ENCODE data around the gene RPS6KA5.
A peak's percentile ranks its signal among the peaks of the same experiment; 100 is the strongest.
"Not testable (repeated sequence)": the region's sequence is repeated elsewhere in the genome, so short reads cannot be mapped to it uniquely, and the experiment has no call there.

The RPS6KA5 gene

DNA sequence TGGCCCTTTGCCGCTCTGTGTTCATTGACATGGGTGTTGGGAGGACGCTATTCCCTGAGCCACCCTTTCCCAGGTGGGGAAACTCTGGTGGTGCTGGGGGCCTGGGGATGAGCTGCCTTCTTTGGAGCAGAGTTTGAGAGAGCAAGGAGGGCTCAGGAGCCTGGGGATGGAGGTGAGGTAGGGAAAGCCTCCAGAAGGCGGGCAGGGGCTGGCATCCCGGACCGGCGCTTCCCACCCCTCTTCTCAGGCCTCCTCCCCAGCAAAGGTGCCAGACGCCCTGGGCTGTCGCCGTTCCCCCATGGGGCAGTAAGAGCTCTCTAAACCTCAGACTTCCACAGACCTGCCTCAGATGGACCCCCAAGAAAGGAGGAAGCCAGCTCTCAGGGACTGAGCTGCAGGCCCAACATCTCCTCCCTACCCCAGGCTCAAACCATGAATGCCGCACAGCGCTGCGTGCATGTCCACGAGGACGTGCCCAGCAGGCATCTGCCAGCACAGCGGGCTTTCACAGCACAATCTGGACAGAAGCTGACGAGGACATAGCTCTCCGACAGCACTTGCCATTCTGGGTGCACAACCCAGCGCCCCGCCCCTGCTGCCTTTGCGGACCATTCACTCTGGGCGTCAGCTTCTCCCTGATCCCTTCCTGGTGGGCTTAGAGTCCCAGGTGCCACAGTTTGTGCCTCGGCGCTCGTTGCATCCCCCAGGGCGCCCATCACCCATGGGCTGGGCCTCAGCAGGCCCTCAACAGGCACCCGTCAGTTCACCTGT, 229.3 kb downstream of the RPS6KA5 start:
- DNase-seq (ENCODE audit: low spot score): no peak

DNA sequence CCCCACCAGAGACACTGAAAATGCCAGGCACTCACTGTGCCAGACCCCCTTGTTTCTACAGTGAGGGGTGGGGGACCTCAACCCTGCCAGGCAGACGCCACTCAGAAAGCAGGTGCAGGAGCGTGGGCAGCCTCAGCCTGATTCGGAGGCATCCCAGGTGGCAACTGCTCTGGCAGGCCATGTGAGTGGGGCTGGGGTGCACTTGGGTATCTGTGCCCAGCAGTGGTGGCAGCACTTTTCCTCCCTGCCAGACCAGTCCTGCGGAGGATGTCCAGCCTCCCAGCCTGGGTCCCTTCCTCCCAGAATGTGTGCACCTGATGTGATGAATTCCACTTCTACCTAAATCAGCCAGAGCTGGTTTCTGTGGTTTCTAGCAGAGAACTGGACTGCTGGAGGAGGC, 230.8 kb downstream of the RPS6KA5 start:
- DNase-seq (ENCODE audit: low spot score): no peak

DNA sequence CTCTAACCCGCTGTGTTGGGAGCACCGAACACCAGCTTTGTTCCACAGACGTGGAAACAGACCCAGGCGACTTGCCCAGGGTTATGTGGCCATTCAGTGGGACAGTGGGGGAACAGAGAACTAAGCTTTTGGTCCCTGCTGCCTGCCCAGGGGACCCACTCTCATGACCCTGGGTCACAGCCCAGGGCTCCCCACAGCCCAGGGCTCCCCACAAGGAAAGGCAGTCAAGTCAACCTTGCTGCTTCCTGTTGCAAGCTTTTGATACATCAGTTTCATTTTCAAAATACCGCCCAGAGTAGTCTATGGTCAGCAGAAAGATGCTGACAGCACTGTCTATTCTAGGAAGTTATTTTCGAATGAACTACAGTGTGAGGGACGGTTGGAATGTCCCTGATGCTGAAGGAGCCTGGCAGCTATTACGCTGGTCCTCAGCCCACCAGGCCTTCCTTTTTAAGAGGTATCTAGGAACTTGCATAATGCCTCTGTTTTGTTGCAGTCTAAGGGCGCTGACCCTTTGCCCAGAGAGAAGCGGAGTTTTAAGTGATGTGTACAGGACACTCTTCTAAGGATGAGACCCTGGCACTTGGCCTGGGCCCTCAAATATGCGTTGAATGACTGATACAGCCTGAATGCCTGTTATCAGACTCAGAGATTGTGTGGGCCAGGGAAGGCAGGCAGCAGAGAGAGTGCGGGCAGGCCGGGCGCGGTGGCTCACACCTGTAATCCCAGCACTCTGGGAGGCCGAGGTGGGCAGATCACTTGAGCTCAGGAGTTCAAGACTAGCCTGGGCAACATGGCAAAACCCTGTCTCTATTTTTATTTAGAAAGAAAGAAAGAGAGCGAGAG, 231.6 kb downstream of the RPS6KA5 start:
- DNase-seq (ENCODE audit: low spot score): no peak

DNA sequence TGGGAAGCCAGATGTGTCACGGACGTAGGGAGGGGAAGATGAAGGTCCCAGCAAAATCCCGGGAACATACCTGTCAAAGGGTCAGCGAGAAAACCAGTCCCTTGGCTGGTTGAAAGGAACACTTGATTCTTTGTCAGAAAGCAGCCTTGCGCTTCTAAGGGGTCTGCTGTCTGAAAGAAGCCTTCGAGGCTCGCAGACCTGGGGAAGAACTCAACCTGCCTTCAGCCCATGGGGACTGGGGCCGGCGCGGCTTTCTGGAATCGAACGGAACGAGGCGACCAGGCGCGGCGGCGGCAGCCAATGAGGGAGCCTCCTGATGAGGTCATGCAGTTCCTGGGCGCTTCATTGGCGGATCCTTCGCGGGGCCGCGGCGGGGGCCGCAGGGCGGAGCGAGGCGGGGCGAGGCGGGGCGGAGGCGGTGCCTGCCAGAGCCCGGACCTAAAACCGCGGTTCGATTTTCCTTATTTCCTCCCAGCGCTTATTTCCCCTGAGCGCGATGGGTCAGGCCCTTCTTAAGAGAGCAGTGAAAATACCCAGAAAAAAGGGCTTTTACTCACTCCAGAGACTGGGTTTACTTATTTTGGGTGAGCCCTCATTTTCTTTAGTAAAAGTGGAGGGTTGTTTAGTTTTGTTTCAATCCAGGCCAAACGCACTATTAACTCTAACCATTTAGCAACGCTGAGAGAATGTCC, 232.4 kb downstream of the RPS6KA5 start:
- peak; percentile 95 for DNase-seq (ENCODE audit: low spot score)

DNA sequence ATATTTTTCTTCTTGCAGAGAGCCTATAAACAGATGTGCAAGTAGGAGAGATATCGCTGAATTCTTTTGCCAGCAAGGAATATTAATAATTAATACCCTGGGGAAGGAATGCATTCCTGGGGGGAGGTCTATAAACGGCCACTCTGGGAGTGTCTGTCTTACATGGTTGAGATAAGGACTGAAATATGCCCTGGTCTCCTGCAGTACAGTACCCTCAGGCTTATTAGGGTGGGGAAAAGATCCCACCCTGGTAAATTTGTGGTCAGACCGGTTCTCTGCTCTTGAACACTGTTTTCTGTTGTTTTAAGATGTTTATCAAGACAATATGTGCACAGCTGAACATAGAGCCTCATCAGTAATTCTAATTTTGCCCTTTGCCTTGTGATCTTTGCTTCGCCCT, 236.9 kb downstream of the RPS6KA5 start:
- not testable (repeated sequence) for DNase-seq (ENCODE audit: low spot score)

DNA sequence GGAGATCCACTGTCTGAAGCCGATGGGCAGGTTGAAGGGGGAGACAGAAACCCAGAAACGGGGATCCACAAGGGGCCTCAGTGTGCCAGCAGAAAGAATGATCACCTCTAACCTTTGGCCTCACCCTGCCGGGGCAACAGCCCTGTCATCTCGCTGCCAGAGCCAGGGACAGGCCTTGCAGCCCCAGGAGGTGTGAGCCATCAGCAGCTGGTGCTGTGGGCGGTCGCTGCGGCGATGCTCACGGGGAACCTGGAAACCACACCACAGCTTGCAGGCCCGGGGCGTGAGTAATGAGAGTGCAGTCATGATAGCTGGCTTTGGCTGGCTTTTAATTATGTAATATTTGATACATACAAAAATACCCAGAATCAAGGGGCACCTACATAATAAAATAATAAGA, 239.5 kb downstream of the RPS6KA5 start:
- no peak for DNase-seq (ENCODE audit: low spot score)

DNA sequence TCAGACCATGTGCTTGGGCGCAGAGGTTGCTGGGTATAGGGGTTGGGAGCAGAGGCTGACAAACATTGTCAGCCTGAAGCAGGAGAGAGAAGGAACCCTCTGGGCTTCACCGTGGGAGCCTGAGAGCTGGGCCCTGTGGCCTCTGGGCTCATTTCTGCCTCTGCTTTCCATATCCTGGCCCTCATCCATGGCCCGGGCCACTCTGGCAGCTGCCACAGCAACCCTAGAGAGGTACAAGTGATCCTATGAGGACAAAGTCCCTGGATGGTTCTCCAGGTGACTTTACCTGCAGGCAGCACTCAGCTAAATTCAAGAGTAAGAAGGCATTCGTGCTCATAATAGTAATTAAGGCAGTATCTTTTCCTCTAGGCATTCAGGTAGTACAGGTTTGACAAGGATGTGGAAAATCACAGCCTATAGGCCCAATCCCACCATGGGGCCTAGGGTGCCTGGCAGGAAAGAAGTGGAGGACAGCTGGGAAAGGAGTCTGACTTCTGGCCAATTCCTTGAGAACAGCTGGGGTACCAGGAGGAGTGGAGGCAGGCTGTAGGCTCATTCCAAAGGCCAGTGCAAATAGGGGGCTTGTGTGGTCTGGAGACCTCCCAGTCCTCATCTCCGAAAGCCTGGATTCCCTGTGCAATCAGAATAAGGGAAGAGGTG, 240.6 kb downstream of the RPS6KA5 start:
- DNase-seq (ENCODE audit: low spot score): no peak

DNA sequence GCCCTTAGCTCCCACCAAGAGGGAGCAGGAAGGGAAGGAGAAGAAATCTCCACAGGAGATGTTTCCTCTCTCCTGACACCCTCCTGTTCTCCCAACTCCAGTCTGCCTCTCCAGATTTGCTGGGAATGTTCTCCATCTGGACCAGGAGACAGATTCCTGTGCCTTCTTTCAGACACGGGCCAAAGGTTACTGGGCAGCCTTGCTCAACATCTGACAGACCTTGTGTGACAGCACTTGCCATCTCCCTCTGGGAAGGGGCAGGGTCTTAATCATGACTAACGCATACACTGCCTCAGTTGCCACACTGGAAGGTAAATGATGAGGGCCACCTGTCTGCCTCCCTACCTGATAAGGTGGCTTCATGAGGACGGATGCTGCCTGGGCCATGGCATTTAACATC, 241.7 kb downstream of the RPS6KA5 start:
- no peak for DNase-seq (ENCODE audit: low spot score)

DNA sequence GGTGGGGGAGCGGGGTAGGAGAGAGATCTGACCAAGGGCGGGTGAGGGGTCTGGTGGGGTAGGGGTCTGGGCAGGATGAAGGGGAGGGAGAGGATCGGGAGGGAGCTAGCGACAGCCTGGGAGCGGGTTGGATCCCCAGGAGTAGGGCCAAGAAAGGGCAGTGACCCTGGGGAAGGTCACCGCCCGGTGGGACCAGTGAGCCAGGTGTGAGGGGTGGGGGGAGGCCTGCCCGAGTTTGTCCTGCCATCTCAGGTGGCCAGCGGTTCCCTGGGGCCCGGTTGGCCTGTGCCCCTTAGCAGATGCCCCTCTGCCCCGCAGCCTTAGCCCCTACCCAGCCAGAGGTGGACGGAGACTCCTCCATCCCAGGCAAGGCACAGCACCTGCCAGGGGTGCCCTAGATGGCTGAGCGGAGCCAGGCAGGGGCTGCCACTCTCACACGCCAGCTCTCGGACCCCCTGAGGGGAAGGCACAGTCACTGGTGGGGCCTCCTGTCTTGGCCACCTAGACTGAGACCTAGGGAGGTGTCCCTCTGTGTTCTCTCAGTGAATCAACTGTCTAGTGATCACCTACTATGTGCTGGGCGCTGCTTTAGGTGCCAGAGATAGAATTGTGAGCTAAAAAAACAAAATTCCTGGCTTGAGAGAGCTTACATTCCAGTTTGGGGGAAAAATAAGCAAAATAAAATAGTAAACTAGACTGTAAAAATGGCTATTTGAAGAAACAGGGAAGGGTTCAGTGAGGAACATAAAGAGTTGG, 243.6 kb downstream of the RPS6KA5 start:
- no peak for DNase-seq (ENCODE audit: low spot score)

DNA sequence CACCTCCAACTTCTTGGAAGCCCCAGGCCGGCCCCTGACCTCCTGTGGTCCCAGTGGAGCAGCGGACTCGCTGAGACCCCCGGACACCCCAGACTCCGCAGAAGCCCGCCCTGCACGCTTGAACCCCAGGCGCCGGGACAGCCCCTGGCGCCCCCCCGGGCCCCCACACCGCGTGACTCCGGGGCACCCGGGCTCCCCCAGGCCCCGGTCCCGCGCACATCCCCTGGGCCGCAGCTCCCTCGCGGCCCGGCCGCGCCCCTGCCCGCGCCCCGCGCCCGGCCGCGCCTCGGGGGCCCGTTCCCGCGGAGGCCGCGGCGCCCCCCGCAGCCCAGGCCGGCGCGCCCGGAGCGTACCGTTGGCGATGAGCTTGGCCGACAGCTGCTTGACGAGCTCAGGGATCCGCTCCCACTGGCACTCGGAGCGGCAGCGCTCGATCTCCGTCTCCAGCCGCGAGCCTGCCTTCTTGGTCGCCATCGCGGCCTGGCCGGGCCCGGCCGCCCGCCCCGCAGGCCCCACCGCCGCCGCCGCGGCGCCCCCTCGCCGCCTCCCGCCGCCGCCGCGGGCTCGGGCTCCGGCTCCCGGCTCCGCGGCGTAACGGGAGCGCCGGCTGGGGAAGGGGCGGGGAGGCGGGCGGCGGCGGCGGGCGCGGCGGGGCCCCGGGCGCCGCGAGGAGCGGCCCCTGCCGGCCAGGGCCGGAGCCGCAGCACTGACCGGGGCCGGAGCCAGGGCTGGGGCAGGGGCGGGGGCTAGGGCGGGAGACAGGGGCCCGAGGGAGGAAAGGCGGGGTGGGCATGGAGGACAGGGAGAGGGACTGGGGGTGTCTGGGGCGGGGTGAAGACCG, 244.4 kb downstream of the RPS6KA5 start, which contains the start of gene TTC7B:
TSS of gene TTC7B (minus strand) at position 609 of the 841 bp plus-strand sequence. CDS start at position 474, 135 bp downstream.
- peak; percentile 80 for DNase-seq (ENCODE audit: low spot score)

DNA sequence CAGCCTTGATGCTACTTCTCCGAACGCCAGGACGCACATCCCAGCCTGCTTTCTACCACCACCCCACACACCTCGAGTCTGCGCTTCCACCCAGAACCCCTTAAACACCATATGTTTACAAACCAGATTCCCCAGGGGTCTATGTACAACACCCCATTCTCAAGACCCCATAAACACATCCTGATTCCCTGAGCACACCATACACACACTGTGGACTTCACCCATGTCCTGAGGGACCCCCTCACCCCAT, 244.9 kb downstream of the RPS6KA5 start:
- DNase-seq (ENCODE audit: low spot score): no peak

DNA sequence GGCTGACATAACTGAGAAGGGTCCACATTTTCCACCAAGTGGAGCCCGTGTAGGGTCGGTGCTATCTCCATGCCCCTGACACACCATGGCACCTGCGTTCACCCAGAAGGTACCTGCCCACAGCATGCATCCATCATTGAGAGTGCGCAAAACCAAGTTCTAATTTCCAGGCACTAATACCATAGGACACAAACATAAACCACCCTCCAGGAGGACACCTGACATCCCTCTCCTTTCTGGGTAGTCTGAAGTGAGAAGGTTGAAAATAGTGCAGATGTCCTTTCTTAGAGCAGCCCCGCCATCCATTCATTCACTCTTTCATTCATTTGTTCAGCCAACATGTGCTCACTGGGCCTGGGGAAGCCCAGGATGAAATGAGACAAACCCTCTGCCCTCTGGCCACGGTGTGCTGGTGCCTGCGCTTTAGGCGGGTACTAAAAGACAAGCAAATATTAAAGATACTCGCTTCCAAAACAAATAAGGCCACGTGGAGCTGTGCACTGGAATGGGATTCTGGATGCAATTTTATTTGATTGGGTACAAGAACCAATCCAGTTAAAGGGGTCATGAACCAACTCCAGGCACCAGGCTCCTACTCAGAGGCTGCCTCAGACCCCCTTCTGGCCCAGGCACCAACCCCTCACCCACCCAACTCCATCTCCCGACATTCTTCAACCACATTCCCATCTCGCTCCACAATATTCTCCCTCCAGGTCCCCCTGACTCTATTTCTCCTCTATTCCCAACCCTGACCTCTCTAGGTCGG, 245.5 kb downstream of the RPS6KA5 start:
- no peak for DNase-seq (ENCODE audit: low spot score)

DNA sequence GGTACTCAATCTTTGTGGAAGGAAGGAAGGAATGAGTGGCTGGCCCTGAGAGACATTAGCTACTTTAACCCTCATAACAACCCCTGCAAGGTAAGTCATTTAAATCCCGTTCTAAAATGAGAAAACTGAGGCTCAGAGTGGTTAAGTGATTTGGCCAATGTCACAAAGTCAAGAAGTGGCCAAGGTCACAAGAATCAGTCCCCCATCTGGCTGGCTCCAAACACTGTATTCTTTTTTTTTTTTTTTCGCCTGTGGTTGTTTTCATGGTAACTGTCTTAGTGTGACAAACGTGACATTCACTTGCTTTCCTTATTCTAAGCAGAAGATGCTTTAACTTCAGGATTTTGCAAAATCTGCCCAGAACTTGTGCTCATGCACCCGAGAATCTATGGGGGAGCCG, 247.0 kb downstream of the RPS6KA5 start:
- no peak for DNase-seq (ENCODE audit: low spot score)

DNA sequence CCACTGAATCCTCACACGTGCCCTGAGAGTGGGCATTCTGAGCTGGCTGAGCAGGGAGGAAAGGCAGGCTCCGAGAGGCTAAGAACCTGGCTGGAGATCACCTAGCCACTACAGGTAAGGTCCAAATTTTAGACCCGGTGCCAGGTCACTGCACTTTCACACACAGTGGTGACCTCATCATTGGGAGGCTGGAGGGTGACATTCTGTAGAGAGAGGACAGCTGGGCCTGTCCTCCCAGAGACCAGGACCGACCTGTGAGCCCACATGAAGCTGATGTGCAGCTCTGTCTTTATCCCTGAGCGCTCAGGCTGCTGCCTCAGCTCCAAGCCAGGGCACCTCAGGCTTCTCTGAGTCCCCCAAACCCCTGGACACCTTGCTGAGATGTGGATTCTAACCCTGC, 248.3 kb downstream of the RPS6KA5 start:
- no peak for DNase-seq (ENCODE audit: low spot score)

DNA sequence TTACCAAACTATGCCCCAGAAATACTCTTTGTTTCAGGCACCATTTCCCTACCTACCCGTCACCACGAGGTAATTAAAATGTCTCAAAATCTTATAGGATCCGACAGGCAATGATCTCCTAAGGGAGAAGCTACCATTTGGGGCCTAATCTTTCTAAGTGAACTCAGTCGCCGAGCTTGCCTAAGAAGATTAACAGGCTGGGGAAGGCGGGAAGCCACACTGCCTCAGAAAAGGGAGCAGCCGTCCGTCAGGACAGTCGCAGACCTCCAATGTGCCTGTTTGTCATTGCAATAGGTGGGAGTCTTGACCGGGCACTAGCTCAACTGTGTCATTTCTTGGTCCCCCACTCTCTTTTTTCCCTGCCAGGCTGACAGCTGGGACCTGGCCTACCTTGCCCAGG, 248.8 kb downstream of the RPS6KA5 start:
- no peak for DNase-seq (ENCODE audit: low spot score)

DNA sequence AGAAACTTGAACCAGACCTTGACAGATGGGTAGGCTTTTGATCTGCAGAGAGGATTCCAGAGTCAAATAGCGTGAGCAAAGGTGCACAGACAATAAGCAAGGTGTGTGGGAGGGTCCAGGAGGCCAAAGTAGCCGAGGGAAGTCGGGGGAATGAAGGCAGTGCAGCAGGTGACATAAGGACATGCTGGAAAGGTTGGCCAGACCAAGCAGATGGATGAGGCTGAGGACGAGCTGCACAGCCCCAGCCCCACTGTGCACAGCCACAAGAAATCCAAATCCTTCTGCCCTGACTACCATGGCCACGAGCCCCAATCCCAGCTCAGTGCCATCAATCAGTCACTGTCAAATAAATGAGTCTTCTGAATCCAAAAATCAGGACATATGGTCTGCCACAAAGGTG, 249.6 kb downstream of the RPS6KA5 start:
- DNase-seq (ENCODE audit: low spot score): no peak

DNA sequence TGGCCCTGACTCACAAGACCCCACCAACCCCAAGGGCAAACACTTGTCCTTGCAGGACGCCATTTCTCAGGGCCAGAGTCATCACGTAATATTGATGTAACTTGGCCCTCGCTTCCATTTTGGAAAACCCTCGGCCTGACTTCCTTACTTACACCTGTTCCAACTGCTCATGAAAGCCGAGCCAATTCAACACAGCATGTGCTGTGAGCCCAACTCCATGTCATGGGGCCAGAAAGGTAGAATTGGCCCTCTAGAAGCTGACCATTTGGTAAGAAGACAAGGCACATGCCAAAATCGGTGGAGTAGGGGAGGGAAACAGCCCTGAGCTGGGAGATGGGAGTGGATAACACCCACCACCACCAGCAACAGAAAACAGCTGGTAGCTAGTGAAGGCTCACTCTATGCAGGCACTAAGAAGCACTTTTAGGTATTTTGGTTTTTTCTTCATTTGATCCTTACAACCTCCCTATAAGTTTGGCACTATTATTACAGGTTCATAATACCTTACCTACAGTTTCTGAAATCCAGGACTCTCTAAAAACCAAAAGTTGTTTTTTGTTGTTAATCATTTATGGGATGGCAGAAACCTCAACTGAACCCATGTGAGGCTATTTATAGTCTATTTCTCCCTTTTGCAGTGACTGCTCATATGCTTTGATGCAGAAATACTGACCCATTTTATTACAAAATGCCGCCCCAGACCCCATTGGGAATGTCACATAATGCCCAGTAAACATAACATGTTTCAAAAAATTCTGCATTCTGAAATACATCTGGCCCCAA, 250.7 kb downstream of the RPS6KA5 start:
- DNase-seq (ENCODE audit: low spot score): no peak

DNA sequence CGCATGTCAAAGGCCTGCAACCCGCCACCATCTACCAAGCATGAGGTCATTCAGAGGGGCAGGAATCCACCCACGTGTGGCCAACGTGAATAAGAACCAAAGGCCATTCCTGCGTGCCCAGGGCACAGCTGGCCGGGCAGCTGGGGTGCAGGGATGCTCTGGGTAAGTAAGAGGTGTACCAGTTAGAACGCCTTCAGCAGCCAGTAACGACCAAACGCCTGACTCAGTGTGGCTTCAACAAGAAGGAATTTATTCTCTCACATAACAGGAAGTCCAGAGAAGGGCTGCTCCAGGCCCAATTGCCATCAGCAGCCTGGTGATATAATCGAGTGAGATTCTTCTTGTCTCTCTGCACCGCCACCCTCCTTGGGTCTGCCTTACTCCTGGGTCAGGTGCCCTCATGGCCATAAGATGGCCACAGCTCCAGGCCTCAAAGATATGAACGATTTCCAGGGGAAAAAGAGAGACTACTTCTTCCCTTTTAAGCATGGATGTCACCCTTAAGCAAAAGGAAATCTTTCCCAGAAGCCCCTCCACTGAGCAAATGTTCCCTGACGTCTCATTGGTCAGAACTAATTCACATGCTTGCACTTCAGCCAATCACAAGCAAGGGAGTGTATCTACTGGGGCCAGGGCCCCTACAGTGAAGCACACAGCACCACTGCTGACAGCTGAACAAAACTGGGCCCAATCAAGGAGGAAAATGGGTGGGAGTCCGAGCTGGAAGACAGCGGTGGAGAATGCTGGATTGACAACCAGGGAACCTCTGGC, 251.5 kb downstream of the RPS6KA5 start:
- DNase-seq (ENCODE audit: low spot score): no peak

Measured in ecto neural progenitor cell (in vitro differentiated cells).